ENCODE results near the gene IGSF9B.

The IGSF9B gene

DNA sequence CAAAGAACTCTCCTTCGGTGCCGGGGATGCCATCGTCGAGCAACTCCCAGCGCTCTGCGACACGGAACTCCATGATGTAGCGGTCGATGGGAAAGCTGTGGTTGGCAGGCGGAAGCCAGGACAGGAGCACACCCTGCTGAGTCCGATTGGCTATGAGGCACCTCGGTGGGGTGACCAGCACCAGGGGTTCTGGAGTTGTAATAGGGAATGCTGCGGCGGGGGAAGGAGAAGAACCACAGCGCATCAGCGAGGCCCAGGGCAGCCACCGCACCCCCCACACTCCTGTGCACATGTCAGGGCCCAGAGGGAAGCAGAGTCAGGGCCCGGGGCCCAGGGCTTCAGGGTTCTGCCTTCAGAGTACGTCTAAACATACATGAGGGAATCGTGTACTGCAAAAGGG is 31.0 kb downstream of the IGSF9B start:
- Histone ChIP-seq H3K4me3 (replicated peaks; ENCODE audit: low read depth, low read length) (no peak overlapping the region), H3K36me3 (ENCODE audit: control insufficient read depth, insufficient read depth, low read length) (no peaks in the 10 kb centered on the region), H3K27me3 (replicated peaks; ENCODE audit: control insufficient read depth, insufficient read depth, low read length) (no peaks in the 10 kb centered on the region)
- TF ChIP-seq CTCF (IDR thresholded peaks at IDR 0.05; ENCODE audit: insufficient read depth, low read length, poor library complexity, severe bottlenecking), result no peak
- no peak for DNase-seq (ENCODE audit: extremely low read depth, insufficient read length)

DNA sequence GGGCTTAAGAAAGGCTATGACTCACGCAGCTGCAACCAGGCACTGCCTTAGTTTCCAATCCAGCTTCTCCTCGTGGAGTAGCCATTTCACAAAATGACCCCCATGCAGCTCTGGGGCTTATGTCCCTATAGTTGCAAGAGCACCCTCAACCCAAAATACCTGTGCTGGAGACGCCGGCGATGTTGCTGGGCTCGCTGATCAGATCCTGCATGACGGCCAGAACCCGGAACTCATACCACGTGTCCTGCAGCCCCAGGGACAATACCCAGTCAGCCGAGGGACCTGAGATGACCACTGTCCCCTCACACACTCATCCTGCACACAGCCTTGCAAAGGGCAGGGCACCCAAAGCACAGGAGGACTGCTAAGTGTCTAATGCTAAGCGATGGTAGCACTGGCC is 32.1 kb downstream of the IGSF9B start:
- H3K27me3 ChIP-seq (replicated peaks; ENCODE audit: control insufficient read depth, insufficient read depth, low read length), result no peaks in the 10 kb centered on the region
- no peak for DNase-seq (ENCODE audit: extremely low read depth, insufficient read length)
- TF ChIP-seq CTCF (IDR thresholded peaks at IDR 0.05; ENCODE audit: insufficient read depth, low read length, poor library complexity, severe bottlenecking), result no peak
- H3K4me3 ChIP-seq (replicated peaks; ENCODE audit: low read depth, low read length), result no peak overlapping the region
- H3K36me3 ChIP-seq (ENCODE audit: control insufficient read depth, insufficient read depth, low read length), result no peaks in the 10 kb centered on the region

DNA sequence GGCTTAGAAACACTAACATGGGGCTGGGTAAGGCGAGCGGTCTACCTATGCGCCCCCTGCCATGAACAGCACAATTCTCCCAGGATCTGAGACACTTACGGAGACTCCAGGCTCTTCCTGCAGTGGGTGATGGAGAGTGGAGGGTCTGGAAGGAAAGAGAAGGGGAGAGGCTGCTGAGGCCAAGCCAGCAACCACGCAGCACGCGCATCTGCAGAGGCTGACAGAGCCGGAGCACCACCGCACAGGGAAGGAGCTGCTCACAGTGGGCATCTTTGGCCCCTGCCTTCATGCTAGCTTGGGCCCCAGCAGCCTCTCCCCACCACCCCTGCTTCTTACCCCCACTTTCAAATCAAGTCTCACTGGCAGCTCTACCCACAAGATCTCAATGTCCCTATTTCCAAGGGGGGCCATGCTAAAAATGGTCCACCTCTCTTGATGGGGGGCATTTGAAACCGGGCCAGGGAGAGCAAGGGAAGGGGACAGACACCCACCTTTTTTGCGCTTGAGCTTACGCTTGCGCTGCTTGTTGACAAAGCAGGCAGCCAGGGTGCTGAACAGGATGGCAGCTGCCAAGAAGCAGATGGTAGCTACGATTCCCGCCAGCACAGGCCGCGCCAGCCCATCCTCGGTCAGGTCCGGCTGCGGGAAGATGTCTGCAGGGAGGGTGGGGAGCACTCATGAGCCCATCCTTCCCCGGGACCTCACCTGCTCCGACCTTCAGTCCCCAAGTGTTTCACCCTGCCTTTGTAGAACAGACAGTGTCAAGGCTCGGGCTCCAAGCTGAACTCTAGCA is 34.5 kb downstream of the IGSF9B start:
- DNase-seq (ENCODE audit: extremely low read depth, insufficient read length), result no peak
- Histone ChIP-seq H3K27me3 (replicated peaks; ENCODE audit: control insufficient read depth, insufficient read depth, low read length) (peaks cover 2% of the 10 kb centered on the region; the same call in 1 of the 2 replicates), H3K36me3 (ENCODE audit: control insufficient read depth, insufficient read depth, low read length) (no peaks in the 10 kb centered on the region), H3K4me3 (replicated peaks; ENCODE audit: low read depth, low read length) (no peak overlapping the region)
- TF ChIP-seq CTCF (IDR thresholded peaks at IDR 0.05; ENCODE audit: insufficient read depth, low read length, poor library complexity, severe bottlenecking), result no peak

- Histone ChIP-seq H3K4me3 (replicated peaks; ENCODE audit: low read depth, low read length) (no peak overlapping the region), H3K36me3 (ENCODE audit: control insufficient read depth, insufficient read depth, low read length) (no peaks in the 10 kb centered on the region), H3K27me3 (replicated peaks; ENCODE audit: control insufficient read depth, insufficient read depth, low read length) (peaks cover 2% of the 10 kb centered on the region; the same call in 1 of the 2 replicates)
- DNase-seq (ENCODE audit: extremely low read depth, insufficient read length), result no peak
- no peak for TF ChIP-seq CTCF (IDR thresholded peaks at IDR 0.05; ENCODE audit: insufficient read depth, low read length, poor library complexity, severe bottlenecking)
Observed at GRCh38 chr11:133921513-133921912, 35.3 kb downstream of the IGSF9B start.

DNA sequence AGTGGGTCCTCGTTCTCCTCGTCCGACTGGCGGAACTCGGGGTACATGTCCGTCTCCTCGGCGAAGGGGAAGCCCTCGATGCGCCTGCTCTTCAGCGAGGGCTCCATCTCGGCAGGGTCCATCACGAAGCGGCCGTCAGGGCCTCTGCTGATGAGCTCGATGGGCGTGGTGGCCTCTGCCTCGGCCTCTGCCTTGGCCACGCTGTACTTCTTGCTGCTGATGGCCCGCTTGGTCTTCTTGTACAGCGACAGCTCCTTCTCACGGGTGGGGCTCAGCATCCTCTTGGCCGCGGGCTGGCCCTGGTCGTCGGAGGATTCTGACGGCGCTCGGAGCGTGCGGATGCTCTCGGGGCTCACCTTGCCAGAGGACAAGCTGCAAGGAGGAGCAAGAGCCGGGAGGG is 35.7 kb downstream of the IGSF9B start:
- no peak for DNase-seq (ENCODE audit: extremely low read depth, insufficient read length)
- Histone ChIP-seq H3K36me3 (ENCODE audit: control insufficient read depth, insufficient read depth, low read length) (no peaks in the 10 kb centered on the region), H3K4me3 (replicated peaks; ENCODE audit: low read depth, low read length) (no peak overlapping the region), H3K27me3 (replicated peaks; ENCODE audit: control insufficient read depth, insufficient read depth, low read length) (peaks cover 2% of the 10 kb centered on the region; the same call in 1 of the 2 replicates)
- TF ChIP-seq CTCF (IDR thresholded peaks at IDR 0.05; ENCODE audit: insufficient read depth, low read length, poor library complexity, severe bottlenecking), result no peak
